H54 (cell line): ENCODE measurements around the gene OSM.

Experiments
- DNase-seq: peaks from one replicate; pipeline ENCODE4 v3.0.0; 2011; ENCODE audit warnings: low spot score, mixed read lengths; ENCODE audit not compliant: insufficient read length
- FAIRE-seq: peaks from 3 replicates; lab custom pipeline; 2011; peaks lifted over from hg19 to GRCh38; lab: Jason Lieb, UNC
- POLR2A ChIP-seq: IDR thresholded peaks from 2 replicates; pipeline ENCODE4 v1.6.1; 2011; ENCODE audit warnings: low read depth, mild to moderate bottlenecking, low read length

OSM gene

GRCh38 chr22:30292069-30292970, 25.7 kb upstream of the OSM start:
- no peak for FAIRE-seq
- TF ChIP-seq POLR2A, result no peak

GRCh38 chr22:30291058-30291892, 24.6 kb upstream of the OSM start:
- TF ChIP-seq POLR2A, result no peak
- FAIRE-seq (no peak), DNase-seq (peak; percentile 52)

More at GRCh38 chr22:30292069-30292970, 25.7 kb upstream of the OSM start:
- no peak for DNase-seq

DNA sequence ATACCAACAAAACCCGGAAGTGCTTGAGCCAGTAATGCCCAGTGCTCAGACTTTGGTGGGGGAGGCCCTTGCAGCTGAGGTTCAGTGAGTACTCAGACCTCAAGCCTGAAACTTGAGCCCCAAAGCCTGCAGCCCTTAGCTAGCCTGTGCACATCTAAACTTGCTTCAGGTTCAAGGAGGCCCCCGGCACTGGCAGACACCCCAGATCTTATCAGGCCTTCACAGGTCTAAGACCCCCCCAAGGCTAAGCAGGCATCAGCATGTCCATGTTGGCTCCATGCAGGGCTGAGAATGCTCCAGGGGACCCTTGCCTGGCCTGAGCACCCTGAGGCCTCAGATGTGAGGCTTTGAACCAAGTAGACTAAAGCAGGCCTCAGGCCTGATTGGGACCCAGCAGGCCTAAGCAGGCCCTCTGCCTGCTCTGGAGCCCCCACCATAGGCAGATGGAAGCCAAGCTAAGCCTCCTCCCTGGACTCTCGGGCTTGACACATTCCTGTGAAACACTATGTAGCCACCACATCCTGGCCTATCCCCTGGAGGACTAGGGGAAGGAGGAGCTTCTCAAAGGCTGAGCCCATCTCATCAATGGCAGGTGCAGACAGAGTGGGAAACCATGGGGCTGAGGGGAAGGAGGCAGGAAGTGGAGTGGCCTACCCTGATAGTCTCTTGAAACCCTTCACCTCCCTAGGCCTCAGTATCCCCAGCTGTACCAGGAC, 23.8 kb upstream of the OSM start:
- TF ChIP-seq POLR2A, result no peak
- peak; percentile 50 for DNase-seq
- FAIRE-seq, result no peak

- DNase-seq, result no peak
- TF ChIP-seq POLR2A, result no peak
- FAIRE-seq, result no peak
Measured at GRCh38 chr22:30289980-30290313, 23.3 kb upstream of the OSM start.

DNA sequence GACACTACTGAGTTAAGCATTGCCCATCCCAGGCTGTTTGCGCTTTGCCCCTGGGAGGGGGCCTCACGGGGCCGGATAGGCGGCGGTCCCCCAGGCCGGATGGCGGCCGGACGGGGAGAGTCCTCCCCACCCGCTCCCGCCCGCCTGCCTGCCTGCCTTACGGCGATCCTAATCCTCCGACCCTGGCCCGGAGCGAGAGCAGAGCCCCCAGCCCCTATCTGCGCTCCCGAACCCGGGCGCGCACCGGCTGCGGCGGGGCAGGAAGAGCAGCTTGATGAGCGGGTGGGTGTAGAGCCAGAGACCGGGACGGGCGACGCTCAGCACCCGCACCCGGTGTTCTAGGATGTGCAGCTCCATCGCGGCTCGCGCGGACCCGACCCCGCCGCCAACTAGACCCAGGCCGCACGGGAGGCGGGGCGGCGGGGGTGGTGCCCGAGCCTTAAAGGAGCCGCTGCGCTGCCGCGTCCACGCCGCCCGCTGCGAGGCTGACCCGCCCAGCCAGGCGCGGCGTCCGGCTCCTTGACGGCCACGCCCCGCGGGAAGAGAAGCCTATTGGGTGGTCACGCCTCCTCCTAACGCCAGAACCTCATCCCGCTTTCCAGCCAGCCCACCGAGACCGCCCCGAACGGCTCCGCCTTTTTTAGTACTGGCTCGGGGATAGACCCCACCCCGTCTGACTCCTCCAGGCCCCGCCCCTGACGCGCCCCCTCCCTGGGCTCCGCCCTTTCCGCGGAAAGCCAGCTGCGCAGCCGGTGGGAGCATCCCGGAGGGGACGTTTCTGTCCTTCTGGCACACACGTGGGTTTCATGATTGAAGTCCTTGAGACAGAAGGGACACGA, 22.7 kb upstream of the OSM start, which contains the start of gene CASTOR1:
Gene CASTOR1 (minus strand): TSS at position 365 of the 839 bp plus-strand sequence. CDS start 8 bp downstream, at position 357.
- DNase-seq (peak; percentile 87), FAIRE-seq (no peak)
- no peak for TF ChIP-seq POLR2A

GRCh38 chr22:30288419-30289140, 21.9 kb upstream of the OSM start:
- no peak for DNase-seq
- no peak for TF ChIP-seq POLR2A
- no peak for FAIRE-seq

- DNase-seq (peak; percentile 72), FAIRE-seq (peak; percentile 45)
- TF ChIP-seq POLR2A, result no peak
Measured at GRCh38 chr22:30287648-30288418, 21.2 kb upstream of the OSM start.

- no peak for TF ChIP-seq POLR2A
- FAIRE-seq (no peak), DNase-seq (no peak)
Measured at GRCh38 chr22:30286813-30287647, 20.4 kb upstream of the OSM start.

GRCh38 chr22:30286331-30286730, 19.7 kb upstream of the OSM start:
- DNase-seq (no peak), FAIRE-seq (no peak)
- no peak for TF ChIP-seq POLR2A

- FAIRE-seq (no peak), DNase-seq (no peak)
- TF ChIP-seq POLR2A, result no peak
Measured at GRCh38 chr22:30285846-30286200, 19.2 kb upstream of the OSM start.
